ENCODE data around the gene MUCL3.
"Not testable (repeated sequence)": the region's sequence is repeated elsewhere in the genome, so short reads cannot be mapped to it uniquely, and the experiment has no call there.

The MUCL3 gene

GRCh38 chr6:30966154-30966553 lies 25.4 kb downstream of the MUCL3 start:
- Histone ChIP-seq H3K27me3 (ENCODE audit: insufficient read depth, low read length) (no peaks in the 10 kb centered on the region), H3K4me3 (ENCODE audit: low read length) (no peak overlapping the region), H3K36me3 (ENCODE audit: insufficient read depth, low read length) (no peaks in the 10 kb centered on the region), H3K27ac (ENCODE audit: low read depth, low read length) (no peak overlapping the region), H3K4me1 (ENCODE audit: insufficient read depth, low read length) (no peaks in the 10 kb centered on the region), H3K9me3 (ENCODE audit: insufficient read depth, low read depth, low read length) (no peaks in the 10 kb centered on the region), H3K9ac (ENCODE audit: low read depth, low read length) (no peak overlapping the region)
- 89% methylated on average over 3 of the region's 3 CpGs for WGBS

GRCh38 chr6:30969171-30969570 lies 28.4 kb downstream of the MUCL3 start:
- H3K4me3 ChIP-seq (ENCODE audit: low read length); H3K27me3 ChIP-seq (ENCODE audit: insufficient read depth, low read length); H3K9ac ChIP-seq (ENCODE audit: low read depth, low read length); H3K36me3 ChIP-seq (ENCODE audit: insufficient read depth, low read length); H3K27ac ChIP-seq (ENCODE audit: low read depth, low read length); H3K4me1 ChIP-seq (ENCODE audit: insufficient read depth, low read length); H3K9me3 ChIP-seq (ENCODE audit: insufficient read depth, low read depth, low read length): not testable (repeated sequence)
- WGBS, result 97% methylated on average over 6 of the region's 6 CpGs

- Histone ChIP-seq H3K27me3 (ENCODE audit: insufficient read depth, low read length) (no peaks in the 10 kb centered on the region), H3K4me1 (ENCODE audit: insufficient read depth, low read length) (no peaks in the 10 kb centered on the region), H3K36me3 (ENCODE audit: insufficient read depth, low read length) (no peaks in the 10 kb centered on the region), H3K9ac (ENCODE audit: low read depth, low read length) (no peak overlapping the region), H3K27ac (ENCODE audit: low read depth, low read length) (no peak overlapping the region), H3K4me3 (ENCODE audit: low read length) (no peak overlapping the region), H3K9me3 (ENCODE audit: insufficient read depth, low read depth, low read length) (no peaks in the 10 kb centered on the region)
- over 99% methylated on average over 4 of the region's 5 CpGs for WGBS
Observed at GRCh38 chr6:30970946-30971345, 30.2 kb downstream of the MUCL3 start.

GRCh38 chr6:30972816-30973215 lies 32.0 kb downstream of the MUCL3 start:
- Histone ChIP-seq H3K4me1 (ENCODE audit: insufficient read depth, low read length) (no peaks in the 10 kb centered on the region), H3K27me3 (ENCODE audit: insufficient read depth, low read length) (no peaks in the 10 kb centered on the region), H3K4me3 (ENCODE audit: low read length) (no peak overlapping the region), H3K9me3 (ENCODE audit: insufficient read depth, low read depth, low read length) (no peaks in the 10 kb centered on the region), H3K27ac (ENCODE audit: low read depth, low read length) (no peak overlapping the region), H3K36me3 (ENCODE audit: insufficient read depth, low read length) (no peaks in the 10 kb centered on the region), H3K9ac (ENCODE audit: low read depth, low read length) (no peak overlapping the region)
- 94% methylated on average over 4 of the region's 4 CpGs for WGBS

GRCh38 chr6:30974490-30975252 lies 33.9 kb downstream of the MUCL3 start:
- Histone ChIP-seq H3K4me3 (ENCODE audit: low read length) (no peak overlapping the region), H3K4me1 (ENCODE audit: insufficient read depth, low read length) (no peaks in the 10 kb centered on the region), H3K9me3 (ENCODE audit: insufficient read depth, low read depth, low read length) (no peaks in the 10 kb centered on the region), H3K27ac (ENCODE audit: low read depth, low read length) (no peak overlapping the region), H3K36me3 (ENCODE audit: insufficient read depth, low read length) (no peaks in the 10 kb centered on the region), H3K9ac (ENCODE audit: low read depth, low read length) (no peak overlapping the region), H3K27me3 (ENCODE audit: insufficient read depth, low read length) (no peaks in the 10 kb centered on the region)
- 80% methylated on average over 4 of the region's 4 CpGs for WGBS

GRCh38 chr6:30979141-30979540 lies 38.4 kb downstream of the MUCL3 start:
- no peak overlapping the region for H3K9ac ChIP-seq (ENCODE audit: low read depth, low read length)
- no peak overlapping the region for H3K4me3 ChIP-seq (ENCODE audit: low read length)
- no peak overlapping the region for H3K27ac ChIP-seq (ENCODE audit: low read depth, low read length)
- H3K36me3 ChIP-seq (ENCODE audit: insufficient read depth, low read length), result no peaks in the 10 kb centered on the region
- H3K4me1 ChIP-seq (ENCODE audit: insufficient read depth, low read length), result peaks cover 7% of the 10 kb centered on the region
- 100% methylated on average over 1 of the region's 1 CpG for WGBS
- H3K9me3 ChIP-seq (ENCODE audit: insufficient read depth, low read depth, low read length), result no peaks in the 10 kb centered on the region
- H3K27me3 ChIP-seq (ENCODE audit: insufficient read depth, low read length), result no peaks in the 10 kb centered on the region

- Histone ChIP-seq H3K9ac (ENCODE audit: low read depth, low read length) (no peak overlapping the region), H3K27ac (ENCODE audit: low read depth, low read length) (no peak overlapping the region), H3K27me3 (ENCODE audit: insufficient read depth, low read length) (no peaks in the 10 kb centered on the region), H3K4me3 (ENCODE audit: low read length) (no peak overlapping the region), H3K36me3 (ENCODE audit: insufficient read depth, low read length) (no peaks in the 10 kb centered on the region), H3K9me3 (ENCODE audit: insufficient read depth, low read depth, low read length) (no peaks in the 10 kb centered on the region), H3K4me1 (ENCODE audit: insufficient read depth, low read length) (peaks cover 7% of the 10 kb centered on the region)
- 96% methylated on average over 4 of the region's 4 CpGs for WGBS
Observed at GRCh38 chr6:30979690-30980089, 38.9 kb downstream of the MUCL3 start.

- H3K27ac ChIP-seq (ENCODE audit: low read depth, low read length), result 0 out of 2 replicates have a peak overlapping the region, but pooled peaks have one; percentile 19
- H3K9me3 ChIP-seq (ENCODE audit: insufficient read depth, low read depth, low read length), result no peaks in the 10 kb centered on the region
- H3K4me3 ChIP-seq (ENCODE audit: low read length), result peak overlapping the region; percentile 40
- no peak overlapping the region for H3K9ac ChIP-seq (ENCODE audit: low read depth, low read length)
- peaks cover 7% of the 10 kb centered on the region for H3K4me1 ChIP-seq (ENCODE audit: insufficient read depth, low read length)
- no peaks in the 10 kb centered on the region for H3K36me3 ChIP-seq (ENCODE audit: insufficient read depth, low read length)
- WGBS, result 48% methylated on average over 13 of the region's 13 CpGs
- no peaks in the 10 kb centered on the region for H3K27me3 ChIP-seq (ENCODE audit: insufficient read depth, low read length)
Observed at GRCh38 chr6:30981942-30982772, 41.4 kb downstream of the MUCL3 start.

GRCh38 chr6:30983439-30983838 lies 42.7 kb downstream of the MUCL3 start, which contains the start of gene MUC21:
Gene MUC21 (plus strand): TSS chr6:30983718. CDS start chr6:30983959, 241 bp downstream.
- Histone ChIP-seq H3K4me3 (ENCODE audit: low read length) (no peak within 1 kb of the TSS), H3K27ac (ENCODE audit: low read depth, low read length) (no peak within 1 kb of the TSS), H3K27me3 (ENCODE audit: insufficient read depth, low read length) (no peaks in the 10 kb centered on the region), H3K9me3 (ENCODE audit: insufficient read depth, low read depth, low read length) (no peaks in the 10 kb centered on the region), H3K4me1 (ENCODE audit: insufficient read depth, low read length) (peaks cover 7% of the 10 kb centered on the region), H3K9ac (ENCODE audit: low read depth, low read length) (no peak within 1 kb of the TSS), H3K36me3 (ENCODE audit: insufficient read depth, low read length) (no peaks in the 10 kb centered on the region)
- WGBS, result 86% methylated on average over 6 of the region's 6 CpGs

- Histone ChIP-seq H3K4me3 (ENCODE audit: low read length) (no peak overlapping the region), H3K9ac (ENCODE audit: low read depth, low read length) (no peak overlapping the region), H3K4me1 (ENCODE audit: insufficient read depth, low read length) (peaks cover 8% of the 10 kb centered on the region), H3K27me3 (ENCODE audit: insufficient read depth, low read length) (no peaks in the 10 kb centered on the region), H3K27ac (ENCODE audit: low read depth, low read length) (no peak overlapping the region), H3K9me3 (ENCODE audit: insufficient read depth, low read depth, low read length) (no peaks in the 10 kb centered on the region), H3K36me3 (ENCODE audit: insufficient read depth, low read length) (no peaks in the 10 kb centered on the region)
- 97% methylated on average over 5 of the region's 5 CpGs for WGBS
Observed at GRCh38 chr6:30985490-30985889, 44.7 kb downstream of the MUCL3 start.

- Histone ChIP-seq H3K9ac (ENCODE audit: low read depth, low read length) (no peak overlapping the region), H3K9me3 (ENCODE audit: insufficient read depth, low read depth, low read length) (no peaks in the 10 kb centered on the region), H3K4me3 (ENCODE audit: low read length) (no peak overlapping the region), H3K4me1 (ENCODE audit: insufficient read depth, low read length) (peaks cover 7% of the 10 kb centered on the region; the same call in 1 of the 2 replicates), H3K36me3 (ENCODE audit: insufficient read depth, low read length) (no peaks in the 10 kb centered on the region), H3K27me3 (ENCODE audit: insufficient read depth, low read length) (no peaks in the 10 kb centered on the region), H3K27ac (ENCODE audit: low read depth, low read length) (no peak overlapping the region)
- 95% methylated on average over 6 of the region's 6 CpGs for WGBS
Observed at GRCh38 chr6:30987304-30987703, 46.5 kb downstream of the MUCL3 start.

All from HUES64 (cell line).